Measurements from ENCODE around the gene DNAL4.

Gene DNAL4, protein sequence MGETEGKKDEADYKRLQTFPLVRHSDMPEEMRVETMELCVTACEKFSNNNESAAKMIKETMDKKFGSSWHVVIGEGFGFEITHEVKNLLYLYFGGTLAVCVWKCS

GRCh38 chr22:38793721-38794466, at the start of gene DNAL4:
DNAL4 (minus strand) TSS chr22:38794143; CDS start chr22:38782731, 11,412 bp downstream.
- DNase-seq, result peak; percentile 96

DNA sequence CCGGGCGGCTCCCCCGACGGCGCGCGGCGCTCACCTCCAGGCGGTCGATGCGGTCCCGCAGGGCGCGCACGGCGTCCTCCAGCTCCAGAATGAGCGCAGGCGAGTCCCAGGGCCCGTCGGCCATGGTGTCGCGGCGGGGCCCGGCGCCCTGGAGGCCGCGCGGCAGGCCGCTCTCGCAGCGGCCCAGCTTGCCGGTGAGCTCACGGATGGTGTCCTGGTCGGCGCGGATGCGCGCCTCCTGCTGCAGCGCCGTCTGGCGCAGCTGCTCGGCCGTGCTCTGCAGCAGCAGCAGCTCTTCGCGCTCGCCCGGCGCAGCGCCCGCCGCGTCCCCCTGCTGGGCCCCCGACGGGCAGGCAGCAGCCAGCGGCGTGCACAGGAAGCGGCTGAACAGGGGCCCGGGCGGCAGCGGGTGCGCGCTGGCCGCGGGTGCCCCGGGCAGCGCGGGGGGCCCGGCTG, 49.3 kb upstream of the DNAL4 start:
- DNase-seq, result peak; percentile 27

DNA sequence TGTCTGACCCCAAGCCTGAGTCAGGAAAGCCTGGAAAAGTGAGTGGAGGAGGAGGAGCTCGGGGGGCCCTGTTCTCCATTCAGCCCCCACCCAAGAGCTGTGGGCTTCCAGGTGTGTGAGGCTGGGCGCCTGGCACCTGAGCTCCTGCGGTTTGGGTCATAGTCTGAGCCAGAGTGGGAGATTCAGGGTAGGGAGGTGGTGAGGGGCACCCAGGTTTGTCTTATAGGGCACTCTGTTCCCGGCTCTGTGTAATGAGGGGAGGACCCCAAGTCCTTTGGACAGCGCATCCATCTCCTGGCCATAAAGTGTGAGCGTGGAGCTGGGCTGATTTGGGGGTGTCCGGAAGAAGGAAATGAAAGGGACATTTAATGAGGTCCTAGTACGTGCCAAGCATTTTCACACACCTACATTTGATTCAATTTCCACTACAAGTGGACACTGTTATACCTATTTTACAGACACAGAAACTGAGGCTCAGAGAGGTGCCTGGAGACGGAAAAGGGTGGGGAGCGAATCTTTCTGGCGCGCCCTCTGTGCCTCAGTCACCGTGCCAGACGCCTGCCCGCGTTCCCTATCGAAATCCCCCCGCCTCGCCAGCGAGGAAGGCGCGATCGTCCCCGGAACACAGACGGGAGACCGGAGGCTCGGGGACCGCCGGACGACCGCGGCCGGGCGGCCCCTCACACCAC, 48.7 kb upstream of the DNAL4 start:
- no peak for DNase-seq

DNA sequence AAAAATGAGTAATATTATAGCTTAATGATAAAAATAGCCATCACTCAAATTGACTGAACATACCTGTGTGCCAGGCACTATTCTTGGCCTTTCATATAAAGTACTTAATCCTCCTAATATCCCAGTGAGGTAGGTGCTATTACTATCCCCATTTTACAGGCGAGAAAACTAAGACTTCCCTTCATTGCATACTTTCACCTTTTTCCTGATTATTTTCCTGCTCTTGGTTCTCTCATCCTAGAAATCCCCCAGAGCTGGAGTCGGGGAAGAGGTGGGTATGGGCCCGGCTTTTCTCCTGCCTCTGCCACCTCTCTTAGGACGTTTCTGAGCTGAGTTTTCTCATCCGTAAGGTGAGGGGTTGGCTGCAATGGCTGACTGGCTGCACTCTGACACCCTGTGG, 47.7 kb upstream of the DNAL4 start:
- no peak for DNase-seq

DNA sequence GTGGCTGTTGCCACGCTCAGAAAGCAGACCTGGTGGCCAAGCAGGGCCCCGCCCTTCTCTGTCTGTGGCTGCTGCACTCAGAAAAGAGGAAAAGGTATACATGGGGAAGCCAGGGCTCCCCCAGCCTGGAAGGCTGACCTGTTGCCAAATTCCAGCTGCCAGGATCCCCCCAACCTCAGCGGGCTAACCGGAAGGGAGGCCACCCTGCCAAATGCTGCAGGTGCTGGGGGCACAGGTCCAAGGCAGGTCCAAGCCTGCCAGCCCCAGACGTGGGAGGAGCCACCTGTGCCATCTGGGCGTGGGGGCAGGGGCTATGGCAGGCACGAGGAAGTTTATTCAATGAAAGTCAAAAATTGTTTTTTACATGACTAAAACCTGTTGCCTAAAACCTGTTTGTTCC, 47.3 kb upstream of the DNAL4 start:
- DNase-seq, result no peak

DNA sequence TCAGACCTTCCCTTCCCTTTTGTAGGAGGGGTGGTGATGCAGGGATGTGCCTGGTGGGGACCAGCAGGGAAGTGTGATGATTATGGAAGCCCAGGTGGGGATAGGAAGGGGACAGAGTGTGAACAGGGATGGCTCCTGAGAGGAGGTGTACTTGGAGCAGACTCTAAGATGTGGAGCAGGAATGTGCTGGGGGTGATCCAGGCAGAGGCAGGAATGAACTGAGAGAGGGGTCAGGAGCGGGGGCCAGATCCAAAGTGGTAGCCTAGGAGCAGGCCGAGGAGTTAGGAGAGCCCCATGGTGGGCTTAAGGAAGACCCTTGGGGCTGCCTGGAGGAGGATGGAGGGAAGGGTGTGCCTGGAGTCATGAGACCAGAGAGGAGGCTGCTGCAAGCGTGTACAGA, 46.2 kb upstream of the DNAL4 start:
- DNase-seq, result no peak

- no peak for DNase-seq
Measured at GRCh38 chr22:38839686-38840085, 45.7 kb upstream of the DNAL4 start.

- DNase-seq, result no peak
Measured at GRCh38 chr22:38837414-38837928, 43.5 kb upstream of the DNAL4 start.

DNA sequence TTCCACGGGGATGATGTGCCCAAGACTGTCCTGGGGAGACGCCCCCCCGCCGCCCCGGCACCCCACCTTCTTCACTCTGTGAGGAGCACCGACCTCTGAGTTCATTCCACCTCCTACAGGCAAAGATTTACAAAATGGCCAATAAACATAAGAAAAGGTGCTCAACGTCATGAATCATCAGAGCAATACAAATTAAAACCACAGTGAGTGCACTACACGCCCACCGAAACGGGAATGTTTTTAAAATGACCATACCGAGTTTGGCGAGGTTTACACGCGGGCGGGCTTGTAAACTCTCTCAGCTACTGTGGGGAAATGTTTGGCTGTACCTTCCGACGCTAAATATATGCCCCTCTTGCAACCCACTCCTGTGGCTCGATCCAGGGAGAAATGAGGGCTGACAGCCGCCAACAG, 42.0 kb upstream of the DNAL4 start:
- DNase-seq, result peak; percentile 70

GRCh38 chr22:38834991-38835390, 41.0 kb upstream of the DNAL4 start:
- no peak for DNase-seq

GRCh38 chr22:38834215-38834953, 40.4 kb upstream of the DNAL4 start:
- no peak for DNase-seq

GRCh38 chr22:38833061-38833460, 39.1 kb upstream of the DNAL4 start:
- no peak for DNase-seq

GRCh38 chr22:38832005-38832978, 38.3 kb upstream of the DNAL4 start:
- no peak for DNase-seq

DNA sequence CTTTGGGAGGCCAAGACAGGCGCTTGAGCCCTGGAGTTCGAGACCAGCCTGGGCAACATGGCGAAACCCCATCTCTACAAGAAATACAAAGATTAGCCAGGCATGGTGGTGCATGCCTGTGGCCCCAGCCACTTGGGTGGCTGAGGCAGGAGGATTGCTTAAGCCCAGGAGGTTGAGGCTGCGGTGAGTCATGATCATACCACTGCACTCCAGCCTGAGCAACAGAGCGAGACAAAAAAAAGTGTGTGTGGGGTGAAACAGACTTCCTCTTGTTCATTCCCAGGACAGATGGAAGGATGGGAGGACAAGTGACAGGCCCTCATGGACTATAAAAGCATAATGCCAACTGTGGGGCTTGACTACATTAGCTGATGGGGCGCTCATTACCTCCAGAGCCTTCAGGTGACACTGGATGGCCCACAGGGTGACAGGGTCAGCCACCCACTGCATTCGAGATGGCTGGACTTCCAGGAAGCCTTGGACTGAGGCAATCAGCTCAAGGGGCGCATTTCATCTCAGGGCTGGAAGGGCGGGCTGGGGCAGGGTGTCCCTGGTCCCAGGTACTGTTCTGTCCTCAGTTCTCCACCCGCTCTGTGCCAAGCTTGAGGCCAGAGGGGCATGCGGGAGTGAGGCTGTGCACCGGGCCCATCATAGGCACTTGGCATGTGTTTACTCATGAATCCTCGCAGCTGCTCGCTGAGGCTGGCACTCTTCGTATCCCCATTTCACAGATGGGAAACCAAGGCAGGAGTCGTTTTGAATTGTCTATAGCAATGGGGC, 37.4 kb upstream of the DNAL4 start:
- no peak for DNase-seq

DNA sequence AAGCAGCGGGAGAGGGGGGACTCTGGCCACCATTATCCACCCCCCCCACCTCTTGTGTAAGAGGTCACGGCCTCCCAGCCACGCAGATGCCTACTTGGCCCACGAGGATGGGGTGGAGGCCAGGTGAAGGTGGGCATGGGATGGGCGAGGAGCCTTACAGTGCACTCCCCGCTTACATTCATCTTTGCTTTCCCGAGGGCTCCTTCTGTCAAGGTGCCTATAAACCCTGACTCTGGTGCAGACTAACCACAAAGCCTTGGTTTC, 36.8 kb upstream of the DNAL4 start:
- no peak for DNase-seq

DNA sequence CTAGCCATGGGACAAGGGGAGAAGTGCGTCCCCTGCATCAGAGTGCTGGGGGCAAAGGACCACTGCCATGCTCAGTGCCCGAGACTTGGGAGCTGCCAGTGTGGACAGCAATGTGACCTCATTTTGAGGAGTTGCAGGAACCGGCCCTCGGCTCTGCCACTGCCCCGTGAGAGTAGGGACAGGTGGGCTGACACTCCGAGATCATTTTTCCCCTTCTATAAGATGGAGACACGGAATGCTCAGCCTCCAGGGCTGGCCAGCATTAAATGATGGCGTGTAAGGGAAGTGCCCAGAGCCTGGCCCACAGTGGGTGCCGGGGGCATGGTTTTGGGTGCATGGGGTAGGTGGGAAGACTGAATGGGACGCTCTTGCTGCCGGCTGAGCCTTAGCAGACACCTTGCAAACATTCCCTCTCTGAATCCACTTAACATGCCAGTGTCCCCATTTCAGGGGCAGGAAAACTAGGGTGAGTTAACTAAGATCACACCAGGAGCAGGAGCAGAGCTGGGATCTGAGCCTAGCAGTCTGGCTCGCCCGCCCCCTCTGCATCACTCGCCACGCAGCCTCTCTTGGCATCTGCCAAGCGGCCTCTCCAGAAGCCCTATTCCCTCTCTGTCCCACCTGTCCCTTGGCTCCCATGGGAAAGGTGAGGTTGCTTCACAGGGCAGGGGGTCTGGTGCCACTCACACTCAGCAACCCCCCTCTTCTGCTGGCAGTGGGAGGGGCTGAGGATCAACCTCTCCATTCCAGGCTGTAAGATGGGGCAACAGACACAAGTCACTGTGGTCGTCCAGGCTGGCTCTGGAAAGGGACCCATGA, 36.3 kb upstream of the DNAL4 start:
- DNase-seq, result no peak

DNA sequence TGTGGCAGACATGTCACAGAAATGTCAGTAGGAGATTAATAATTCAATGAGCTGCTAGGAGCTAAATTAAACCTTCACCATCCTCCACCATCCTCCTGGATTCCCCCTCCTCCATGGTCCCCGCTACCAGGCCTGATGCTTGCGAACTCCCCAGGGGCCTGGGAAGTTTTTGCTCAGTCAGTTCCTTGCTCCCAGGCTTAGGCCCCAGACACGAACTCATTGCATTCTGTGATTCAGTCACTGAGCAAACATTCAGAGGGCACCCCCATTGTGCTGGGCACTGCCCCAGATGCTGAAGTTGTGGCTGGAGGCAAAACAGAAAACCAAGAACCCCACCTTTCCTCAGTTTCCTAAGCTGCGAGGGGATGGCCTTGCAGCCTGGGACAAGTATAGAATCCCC, 35.5 kb upstream of the DNAL4 start:
- DNase-seq, result no peak

DNA sequence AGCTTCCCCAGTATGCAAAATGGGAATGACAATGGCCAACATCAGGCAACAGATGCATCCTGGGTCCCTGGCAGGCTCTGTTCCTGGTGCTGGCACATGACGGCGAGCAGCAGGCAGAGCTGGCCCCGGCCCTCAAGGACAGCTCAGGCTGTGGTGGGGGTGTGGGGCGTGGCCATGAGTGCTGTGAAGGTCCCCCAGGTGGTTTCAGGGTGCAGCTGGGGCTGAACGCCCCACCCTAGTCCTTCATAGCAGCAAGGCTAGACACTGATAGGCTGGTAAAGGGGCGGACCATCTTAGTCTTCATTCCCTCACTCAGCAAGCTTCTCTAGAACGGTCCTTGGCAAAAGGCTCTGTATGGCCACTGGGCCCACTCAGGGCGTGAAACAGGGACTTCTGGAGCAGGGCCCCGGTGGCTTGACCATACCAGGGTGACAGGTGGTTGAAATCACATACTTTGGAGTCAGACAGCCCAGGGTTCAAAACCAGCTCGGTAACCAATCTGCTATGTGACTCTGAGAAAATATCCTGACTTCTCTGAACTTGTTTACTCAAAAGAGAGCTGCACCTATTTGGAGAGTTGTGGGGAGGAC, 34.8 kb upstream of the DNAL4 start:
- no peak for DNase-seq

- DNase-seq, result no peak
Measured at GRCh38 chr22:38828191-38828590, 34.2 kb upstream of the DNAL4 start.

DNA sequence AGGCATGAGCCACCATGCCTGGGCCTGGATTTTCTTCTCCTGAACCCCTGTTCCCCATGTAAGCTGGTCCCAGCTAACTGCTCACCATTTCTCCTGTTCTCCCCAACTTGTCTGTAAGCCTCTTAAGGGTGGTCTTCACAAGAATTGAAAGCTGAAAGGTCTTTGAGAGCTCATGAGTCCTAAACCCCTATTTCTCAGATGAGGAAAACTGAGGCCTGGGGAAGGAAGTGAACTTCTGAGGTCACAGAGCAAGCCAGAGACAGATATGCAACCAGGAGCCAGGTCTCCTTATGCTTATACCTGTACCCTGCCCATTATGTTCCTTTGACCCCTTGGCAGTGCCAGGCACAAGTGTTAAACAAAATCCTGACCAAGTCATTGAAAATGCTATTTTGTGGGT, 33.6 kb upstream of the DNAL4 start:
- no peak for DNase-seq
